SU-DHL-6 (cell line): Measurements from ENCODE around the gene ANKRD44.

Source experiments
- CTCF ChIP-seq: fragments of 200-600 bp; sonication (generic); IDR thresholded peaks from one replicate; pipeline ENCODE4 v1.5.1; 2017; ENCODE audit warnings: antibody characterized with exemption, mild to moderate bottlenecking, low read length, moderate library complexity; ENCODE audit not compliant: insufficient read depth, poor library complexity, severe bottlenecking
- EZH2phosphoT487 ChIP-seq: fragments of 200-600 bp; sonication (generic), shearing (Covaris generic); conservative IDR thresholded peaks from 2 replicates; pipeline ENCODE4 v1.6.1; 2018; ENCODE audit warnings: mild to moderate bottlenecking, antibody characterized with exemption, low read length, moderate library complexity, mixed read lengths

DNA sequence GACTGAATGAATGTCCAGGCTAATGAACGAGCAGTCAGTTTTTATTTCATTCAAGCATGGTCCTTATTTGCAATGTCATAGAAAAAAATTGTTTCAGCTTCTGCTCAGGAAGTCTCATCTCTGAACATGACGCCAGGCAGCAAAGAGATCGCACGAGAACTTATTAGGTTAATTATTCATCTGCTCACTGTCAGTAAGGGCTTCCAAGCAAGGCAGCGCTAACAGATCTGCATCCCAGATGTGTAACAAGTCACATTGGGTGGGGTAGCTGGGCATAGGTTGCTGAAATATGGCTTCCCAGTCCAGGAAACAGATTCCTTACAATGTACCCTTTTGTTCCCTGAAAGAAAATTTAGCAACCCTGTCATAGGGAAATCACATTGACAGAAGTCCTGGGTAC lies 63.5 kb downstream of the ANKRD44 start:
- TF ChIP-seq CTCF (no peak), EZH2phosphoT487 (no peak)
